Sigmoid colon (tissue), 4 donors: Measurements from ENCODE around the gene CHIT1.

ENCODE experiments used
- CTCF ChIP-seq, 4 experiments: fragments of 450-650 bp in 3 of 4; fragments of 200-600 bp in 1 of 4; IDR thresholded peaks; one replicate each; pipeline ENCODE4 v1.5.1; 2016 to 2019; ENCODE audit warnings: antibody characterized with exemption in 4 of 4, mild to moderate bottlenecking in 3 of 4, moderate library complexity in 2 of 4
- EP300 ChIP-seq, 4 donors: sonication (generic); formaldehyde crosslinking; IDR thresholded peaks; one replicate each; pipeline ENCODE4 v1.6.1; 2017; ENCODE audit warnings: antibody characterized with exemption in 4 of 4
- POLR2A ChIP-seq, 2 donors: fragments of 450-650 bp; IDR thresholded peaks; one replicate each; pipeline ENCODE4 v1.6.1; 2016; ENCODE audit warnings: antibody characterized with exemption in 2 of 2, mild to moderate bottlenecking in 2 of 2, moderate library complexity in 2 of 2

DNA sequence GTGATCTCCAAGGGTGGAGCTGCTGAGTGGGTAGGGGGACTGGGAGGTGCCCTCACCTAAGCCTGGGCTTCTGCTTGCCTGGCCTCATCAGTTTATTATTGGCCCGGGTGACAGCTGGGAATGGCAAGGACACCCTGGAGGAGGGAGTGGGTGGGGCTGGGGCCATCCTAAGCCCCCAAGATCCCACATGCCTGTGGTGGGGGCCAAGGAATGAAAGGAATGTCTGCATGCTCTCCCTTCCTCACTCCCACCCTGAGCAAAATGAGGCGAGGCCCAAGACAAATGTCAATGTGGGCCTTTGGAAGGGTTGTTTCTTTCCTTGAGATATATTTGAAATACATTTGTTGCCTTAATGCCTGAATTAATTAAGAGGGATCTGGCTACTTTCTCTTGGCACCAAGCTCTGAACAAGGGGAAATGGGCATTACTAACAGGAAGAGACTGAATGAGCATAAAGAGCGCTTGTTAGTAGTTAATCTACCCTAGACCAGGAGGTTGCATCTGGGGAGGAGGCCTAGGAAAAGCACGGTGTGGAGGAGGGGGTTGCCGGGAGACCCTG, 23.3 kb downstream of the CHIT1 start:
- TF ChIP-seq POLR2A (IDR thresholded peaks at IDR 0.05), result no peak
- no peak for TF ChIP-seq CTCF (IDR thresholded peaks at IDR 0.05)
- TF ChIP-seq EP300 (IDR thresholded peaks at IDR 0.05), result no peak
